HFF-Myc (cell line): Measurements from ENCODE around the gene MFSD6.

Experiments used
- DNase-seq: peaks from one replicate; pipeline ENCODE4 v3.0.0-alpha.2; 2011; ENCODE audit warnings: low read depth; ENCODE audit errors: extremely low read depth
- H3K4me3 ChIP-seq: replicated peaks from 2 replicates; pipeline ENCODE4 v1.5.1; 2011; ENCODE audit warnings: low read depth, mild to moderate bottlenecking, control low read depth, low read length
- TF ChIP-seq, protein P1 (sequence below): IDR thresholded peaks from 2 replicates; pipeline ENCODE4 v1.5.1; 2012; ENCODE audit warnings: mild to moderate bottlenecking, low read depth, low read length, control low read depth; ENCODE audit errors: missing control alignments

Gene MFSD6

DNA sequence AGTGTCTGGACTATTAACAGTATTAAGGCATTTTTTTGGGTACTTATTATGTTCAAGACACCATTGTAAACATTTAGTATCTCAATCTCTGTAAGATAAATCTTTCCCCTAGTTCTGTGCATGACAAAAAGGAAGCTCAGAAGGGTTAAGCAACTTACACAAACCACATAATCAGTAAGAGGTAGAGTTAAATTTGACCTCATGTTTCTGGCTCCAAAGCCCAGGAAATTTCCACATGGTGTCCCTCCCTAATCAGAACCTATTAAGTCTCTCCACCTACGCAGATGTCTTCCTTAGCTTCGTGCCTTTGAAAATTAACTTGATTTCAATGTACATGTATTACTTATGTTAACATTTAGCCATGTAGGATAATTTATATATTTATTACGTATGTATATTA is 2.0 kb downstream of the MFSD6 start:
- TF ChIP-seq, protein P1, sequence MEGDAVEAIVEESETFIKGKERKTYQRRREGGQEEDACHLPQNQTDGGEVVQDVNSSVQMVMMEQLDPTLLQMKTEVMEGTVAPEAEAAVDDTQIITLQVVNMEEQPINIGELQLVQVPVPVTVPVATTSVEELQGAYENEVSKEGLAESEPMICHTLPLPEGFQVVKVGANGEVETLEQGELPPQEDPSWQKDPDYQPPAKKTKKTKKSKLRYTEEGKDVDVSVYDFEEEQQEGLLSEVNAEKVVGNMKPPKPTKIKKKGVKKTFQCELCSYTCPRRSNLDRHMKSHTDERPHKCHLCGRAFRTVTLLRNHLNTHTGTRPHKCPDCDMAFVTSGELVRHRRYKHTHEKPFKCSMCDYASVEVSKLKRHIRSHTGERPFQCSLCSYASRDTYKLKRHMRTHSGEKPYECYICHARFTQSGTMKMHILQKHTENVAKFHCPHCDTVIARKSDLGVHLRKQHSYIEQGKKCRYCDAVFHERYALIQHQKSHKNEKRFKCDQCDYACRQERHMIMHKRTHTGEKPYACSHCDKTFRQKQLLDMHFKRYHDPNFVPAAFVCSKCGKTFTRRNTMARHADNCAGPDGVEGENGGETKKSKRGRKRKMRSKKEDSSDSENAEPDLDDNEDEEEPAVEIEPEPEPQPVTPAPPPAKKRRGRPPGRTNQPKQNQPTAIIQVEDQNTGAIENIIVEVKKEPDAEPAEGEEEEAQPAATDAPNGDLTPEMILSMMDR, result no peak
- no peak overlapping the region for H3K4me3 ChIP-seq
- no peak for DNase-seq

DNA sequence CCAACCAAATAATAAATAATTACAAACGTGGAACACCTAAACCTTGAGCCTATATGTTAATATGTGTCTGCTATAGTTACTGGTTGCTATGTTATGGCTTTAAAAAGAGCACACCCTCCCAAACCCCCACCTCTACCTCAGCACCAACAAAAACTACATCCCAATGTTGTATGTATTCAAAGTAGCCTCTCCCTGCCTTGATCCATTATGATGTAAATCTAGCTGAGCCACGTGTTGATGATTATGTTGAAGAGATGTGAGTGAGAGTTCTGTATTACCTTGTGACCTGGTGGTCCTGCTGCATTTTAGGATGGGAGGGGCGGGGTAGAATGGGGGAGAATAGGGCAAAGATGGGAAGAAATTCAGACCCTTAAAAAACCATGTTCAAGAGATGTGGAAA is 4.8 kb downstream of the MFSD6 start:
- DNase-seq, result no peak
- H3K4me3 ChIP-seq, result no peak overlapping the region
- TF ChIP-seq, protein P1, result no peak

DNA sequence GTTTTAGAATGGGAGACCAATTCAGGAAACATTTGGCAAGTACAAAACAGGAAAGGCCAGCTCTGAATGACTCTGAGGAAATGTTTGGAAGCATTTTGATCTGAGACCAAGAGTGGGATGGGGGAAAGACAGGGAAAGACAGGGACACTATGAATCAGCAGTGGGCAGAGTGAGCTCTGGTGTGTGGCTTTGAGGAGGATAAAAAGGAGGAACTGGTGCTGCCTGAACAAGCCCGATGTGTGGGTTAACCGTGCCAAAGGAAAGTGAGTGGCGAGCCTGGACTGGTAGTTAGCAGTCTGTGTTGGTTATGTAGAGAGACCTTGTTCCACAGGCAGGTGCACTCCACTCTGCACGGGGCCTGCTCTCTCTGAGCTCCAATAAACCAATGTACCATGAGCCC is 5.3 kb downstream of the MFSD6 start:
- TF ChIP-seq, protein P1, result no peak
- no peak for DNase-seq
- H3K4me3 ChIP-seq, result no peak overlapping the region

DNA sequence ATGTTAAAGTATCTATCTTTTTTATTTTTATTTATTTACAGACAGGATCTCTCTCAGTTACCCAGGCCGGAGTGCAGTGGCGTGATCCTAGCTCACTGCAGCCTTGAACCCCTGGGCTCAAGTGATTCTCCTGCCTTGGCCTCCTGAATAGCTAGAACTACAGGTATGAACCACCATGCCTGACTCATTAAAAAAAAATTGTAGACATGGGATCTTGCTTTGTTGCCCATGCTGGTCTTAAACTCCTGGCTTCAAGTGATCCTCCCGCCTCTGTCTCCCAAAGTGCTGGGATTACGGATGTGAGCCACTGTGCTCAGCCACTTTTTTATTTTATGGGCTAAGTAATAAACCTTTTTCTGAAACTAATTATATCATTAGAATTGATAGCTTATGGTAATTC is 7.1 kb downstream of the MFSD6 start:
- TF ChIP-seq, protein P1, result no peak
- no peak overlapping the region for H3K4me3 ChIP-seq
- DNase-seq, result no peak

DNA sequence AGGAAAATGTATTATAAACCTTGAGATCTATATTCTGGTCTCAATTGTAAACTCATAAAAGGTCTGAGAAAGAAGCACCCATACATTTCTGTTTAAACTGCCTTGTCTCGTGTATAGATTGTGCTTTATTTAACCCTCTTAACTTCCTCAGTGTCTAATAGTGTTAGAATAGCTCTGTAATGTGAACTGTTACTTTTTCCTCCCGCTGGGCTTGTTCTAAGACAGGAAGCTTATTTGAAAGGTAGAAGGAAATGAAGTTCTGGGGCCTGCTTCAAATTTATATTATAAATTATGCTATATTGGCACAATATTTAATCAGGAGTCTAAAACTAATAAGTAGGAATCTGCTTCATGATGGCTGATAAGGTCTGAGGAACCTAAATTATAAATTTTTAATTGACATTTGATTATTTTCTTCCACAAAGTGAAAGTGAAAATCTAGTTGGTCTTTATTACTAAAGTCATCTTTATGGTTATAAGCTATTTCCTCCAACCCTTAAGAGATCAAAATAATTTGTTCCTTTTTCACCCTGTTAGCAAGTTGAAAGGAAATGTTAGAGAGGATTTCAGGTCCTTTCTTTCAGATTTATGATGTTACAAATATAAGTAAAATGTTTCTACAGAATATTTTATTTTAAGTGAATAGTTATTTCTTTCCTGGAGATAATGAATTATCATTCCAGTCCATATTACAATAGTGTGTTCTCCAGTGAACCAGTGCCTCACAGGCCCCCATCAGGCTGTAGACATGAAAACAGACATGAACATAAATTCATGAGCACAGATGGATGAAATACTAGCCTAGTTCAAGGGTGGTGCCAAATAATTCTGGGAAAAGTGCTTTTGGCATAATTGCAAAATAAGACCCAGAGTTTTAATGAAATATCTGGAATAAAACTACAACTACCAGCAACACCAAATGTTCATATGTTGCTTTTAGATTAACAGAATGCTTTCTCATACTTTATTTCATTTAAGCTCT is 7.9 kb downstream of the MFSD6 start:
- DNase-seq, result no peak
- TF ChIP-seq, protein P1, result no peak
- H3K4me3 ChIP-seq, result no peak overlapping the region

DNA sequence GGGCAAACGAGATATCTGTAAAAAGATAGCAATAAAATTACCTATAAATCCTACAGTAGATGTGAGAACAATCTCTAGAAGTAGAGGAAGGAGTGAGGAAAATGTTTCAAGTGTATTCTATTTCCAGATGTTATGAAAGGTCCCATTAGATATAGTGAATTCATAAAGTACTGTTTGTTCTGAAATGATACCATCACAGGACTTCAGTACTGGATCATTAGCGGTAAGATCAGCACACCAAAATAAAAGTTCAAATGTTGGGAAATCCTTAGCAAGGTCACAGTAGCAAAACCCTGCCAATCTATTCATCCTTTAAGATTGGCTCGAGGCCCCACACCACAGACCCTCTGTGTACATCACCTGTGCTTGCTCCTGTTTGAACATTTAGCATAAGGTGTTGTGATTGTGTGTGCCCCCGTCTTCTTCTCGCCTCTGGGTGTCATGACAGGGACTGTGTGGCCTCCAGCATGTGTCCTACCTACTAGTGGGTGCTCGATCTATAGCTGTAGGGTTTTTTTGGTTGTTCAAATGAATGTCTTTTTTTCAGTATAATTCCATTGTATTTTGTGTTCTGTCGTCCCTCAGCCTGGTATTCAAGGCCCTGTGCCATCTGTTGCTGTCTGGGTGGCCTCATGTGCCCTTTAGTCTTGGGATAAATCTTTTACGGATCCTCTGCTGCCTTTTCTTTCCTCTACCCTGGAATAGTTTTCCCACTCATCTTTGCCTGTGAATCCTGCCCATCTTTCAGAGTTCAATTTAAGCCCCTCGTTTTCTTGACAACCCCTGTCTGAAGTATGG is 9.1 kb downstream of the MFSD6 start:
- TF ChIP-seq, protein P1, result no peak
- DNase-seq, result no peak
- no peak overlapping the region for H3K4me3 ChIP-seq
